ENCODE results near the gene ELAC2.

ELAC2 gene

GRCh38 chr17:13017655-13018459, at the start of gene ELAC2:
ELAC2 (minus strand) TSS chr17:13018027; CDS start chr17:13017947, 80 bp downstream.
- peak; percentile 98 for DNase-seq

- DNase-seq, result no peak
Observed at GRCh38 chr17:13065032-13065431, 47.2 kb upstream of the ELAC2 start.

GRCh38 chr17:13055131-13055530, 37.3 kb upstream of the ELAC2 start:
- no peak for DNase-seq

GRCh38 chr17:13054666-13055065, 36.8 kb upstream of the ELAC2 start:
- DNase-seq, result no peak

GRCh38 chr17:13051915-13052314, 34.1 kb upstream of the ELAC2 start:
- no peak for DNase-seq

GRCh38 chr17:13047011-13047606, 29.3 kb upstream of the ELAC2 start:
- no peak for DNase-seq

- DNase-seq, result no peak
Observed at GRCh38 chr17:13046361-13046760, 28.5 kb upstream of the ELAC2 start.

- no peak for DNase-seq
Observed at GRCh38 chr17:13044572-13045065, 26.8 kb upstream of the ELAC2 start.

GRCh38 chr17:13038931-13039665, 21.3 kb upstream of the ELAC2 start:
- DNase-seq, result no peak

GRCh38 chr17:13036751-13037150, 18.9 kb upstream of the ELAC2 start:
- DNase-seq, result no peak

GRCh38 chr17:13035420-13035819, 17.6 kb upstream of the ELAC2 start:
- no peak for DNase-seq

GRCh38 chr17:13031718-13032350, 14.0 kb upstream of the ELAC2 start:
- peak; percentile 5 for DNase-seq

GRCh38 chr17:13030459-13031300, 12.9 kb upstream of the ELAC2 start:
- DNase-seq, result peak; percentile 63

- peak; percentile 50 for DNase-seq
Observed at GRCh38 chr17:13030056-13030455, 12.2 kb upstream of the ELAC2 start.

GRCh38 chr17:13029340-13029739, 11.5 kb upstream of the ELAC2 start:
- no peak for DNase-seq

GRCh38 chr17:13027246-13027645, 9.4 kb upstream of the ELAC2 start:
- DNase-seq, result no peak

GRCh38 chr17:13025687-13026086, 7.9 kb upstream of the ELAC2 start:
- DNase-seq, result no peak

- no peak for DNase-seq
Observed at GRCh38 chr17:13025258-13025627, 7.4 kb upstream of the ELAC2 start.

- DNase-seq, result peak; percentile 54
Observed at GRCh38 chr17:13024526-13025257, 6.9 kb upstream of the ELAC2 start.

- DNase-seq, result peak; percentile 31
Observed at GRCh38 chr17:13024016-13024415, 6.2 kb upstream of the ELAC2 start.

- no peak for DNase-seq
Observed at GRCh38 chr17:13016881-13017654, 759 bp downstream of the ELAC2 start.
